HCT116 (cell line): ENCODE measurements around the gene TTC38.

ENCODE experiments used
- CTCF ChIP-seq, 3 experiments: fragments of 200-600 bp in 1 of 3; sonication (generic) in 1 of 3; IDR thresholded peaks in 2 of 3; conservative IDR thresholded peaks in 1 of 3; 2 replicates each; pipeline ENCODE4 v1.5.1; 2012 to 2017; ENCODE audit warnings: low read depth in 2 of 3, low read length in 2 of 3, antibody characterized with exemption in 1 of 3, borderline replicate concordance in 1 of 3, control low read depth in 1 of 3, mild to moderate bottlenecking in 1 of 3, mixed read lengths in 1 of 3, mixed run types in 1 of 3, moderate library complexity in 1 of 3; ENCODE audit not compliant: insufficient read depth in 1 of 3
- SRF ChIP-seq: IDR thresholded peaks from 2 replicates; pipeline ENCODE4 v1.6.1; 2012; ENCODE audit warnings: low read depth
- TCF7L2 ChIP-seq: IDR thresholded peaks from 2 replicates; pipeline ENCODE4 v1.7.0; 2011; ENCODE audit warnings: borderline replicate concordance, inconsistent platforms; ENCODE audit not compliant: insufficient read depth, insufficient read length; ENCODE audit errors: extremely low read depth
- ZNF274 ChIP-seq: fragments of 200-500 bp; sonication (Bioruptor generic); IDR thresholded peaks from 2 replicates; pipeline ENCODE4 v1.6.1; 2014; ENCODE audit warnings: mild to moderate bottlenecking, low read depth, low read length, inconsistent platforms
- TF ChIP-seq, protein P1 (sequence below): IDR thresholded peaks from 2 replicates; pipeline ENCODE4 v1.6.1; 2012
- TF ChIP-seq, protein P2 (sequence below): IDR thresholded peaks from 2 replicates; pipeline ENCODE4 v1.6.1; 2012

- no peak for TF ChIP-seq CTCF (IDR thresholded peaks at IDR 0.05 in 2 of 3, conservative IDR thresholded peaks at IDR 0.05 in 1 of 3; ENCODE audit: borderline replicate concordance in 1 of 3, insufficient read depth in 1 of 3, low read depth in 2 of 3, low read length in 2 of 3)
- TF ChIP-seq TCF7L2, result peak; percentile 94
- TF ChIP-seq, protein P1, sequence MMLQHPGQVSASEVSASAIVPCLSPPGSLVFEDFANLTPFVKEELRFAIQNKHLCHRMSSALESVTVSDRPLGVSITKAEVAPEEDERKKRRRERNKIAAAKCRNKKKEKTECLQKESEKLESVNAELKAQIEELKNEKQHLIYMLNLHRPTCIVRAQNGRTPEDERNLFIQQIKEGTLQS, result no peak
- TF ChIP-seq SRF, result no peak
- TF ChIP-seq ZNF274, result no peak
- TF ChIP-seq, protein P2, sequence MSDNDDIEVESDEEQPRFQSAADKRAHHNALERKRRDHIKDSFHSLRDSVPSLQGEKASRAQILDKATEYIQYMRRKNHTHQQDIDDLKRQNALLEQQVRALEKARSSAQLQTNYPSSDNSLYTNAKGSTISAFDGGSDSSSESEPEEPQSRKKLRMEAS, result peak; percentile 40; the same call in 1 of the 2 replicates
Measured at GRCh38 chr22:46267431-46268279, at the start of gene TTC38.
